HCT116 (cell line): Measurements from ENCODE around the gene PCAT7. TPM values are rescaled to one million over a fixed set of nuclear protein-coding genes. Genes with fewer than 3 reads are reported as not detected.

Experiments
- ATAC-seq: fragments of 200-7000 bp; cut with Tn5 transposase; 2 replicates; pipeline ENCODE4 v1.9.1; 2020; ENCODE audit warnings: mild to moderate bottlenecking, moderate library complexity
- BruUV-seq: library from RNA; stranded (reverse); fragments of 400-500 nt; replicated peaks from 2 replicates; lab custom pipeline; 2021; lab: Mats Ljungman, UMichigan
- CTCF ChIA-PET: fragments of 300-600 bp; sonication (Branson Sonifier 250); formaldehyde crosslinking; loops from one replicate; lab custom pipeline; 2021; ENCODE audit warnings: antibody characterized with exemption; lab: Charles Lee
- POLR2A ChIA-PET: fragments of 300-600, 350-600 bp; sonication (Branson Sonifier 250); formaldehyde crosslinking; loops from one replicate; lab custom pipeline; 2021; ENCODE audit warnings: antibody characterized with exemption; lab: Charles Lee
- RAD21 ChIA-PET, 2 experiments: fragments of 300-600 bp; sonication (Branson Sonifier 250); formaldehyde crosslinking; loops; one replicate each; lab custom pipeline; 2023; ENCODE audit warnings: low total read pairs in 2 of 2; ENCODE audit not compliant: uncharacterized antibody in 2 of 2, unreplicated experiment in 2 of 2, low non-redundant PET in 1 of 2; lab: Charles Lee
- DNase-seq: peaks from one replicate; pipeline ENCODE4 v3.0.0-alpha.2; 2010; ENCODE audit warnings: low read depth, low spot score
- H2AFZ ChIP-seq: fragments of 200-600 bp; shearing (Covaris generic), sonication (generic); 2 replicates; pipeline ENCODE4 v1.6.1; 2017; ENCODE audit warnings: low read depth, mixed run types, mixed read lengths, antibody characterized with exemption, low read length; ENCODE audit not compliant: poor library complexity, severe bottlenecking
- H3K27ac ChIP-seq: 2 replicates; pipeline ENCODE4 v1.5.1; 2012; ENCODE audit warnings: low read depth, low read length
- H3K27me3 ChIP-seq: fragments of 200-600 bp; sonication (generic); 2 replicates; pipeline ENCODE4 v1.6.1; 2016; ENCODE audit warnings: mixed run types, low read length, mixed read lengths; ENCODE audit not compliant: insufficient read depth
- H3K36me3 ChIP-seq, 2 experiments: fragments of 200-500 bp in 1 of 2; fragments of 200-600 bp in 1 of 2; sonication (Bioruptor generic) in 1 of 2; sonication (generic) in 1 of 2; 2 replicates each; pipeline versions ENCODE4 v1.5.1 to v1.6.1; 2014 to 2016; ENCODE audit warnings: low read length in 2 of 2, inconsistent platforms in 1 of 2, mixed read lengths in 1 of 2, mixed run types in 1 of 2; ENCODE audit not compliant: insufficient read depth in 2 of 2, control insufficient read depth in 1 of 2
- H3K4me1 ChIP-seq, 2 experiments: fragments of 200-600 bp in 1 of 2; sonication (generic) in 1 of 2; 2 replicates each; pipeline versions ENCODE4 v1.5.1 to v1.6.1; 2012 to 2017; ENCODE audit warnings: low read length in 2 of 2, inconsistent platforms in 1 of 2, mild to moderate bottlenecking in 1 of 2, mixed read lengths in 1 of 2, mixed run types in 1 of 2, moderate library complexity in 1 of 2; ENCODE audit not compliant: insufficient read depth in 2 of 2, control insufficient read depth in 1 of 2
- H3K4me2 ChIP-seq: fragments of 200-600 bp; sonication (generic); 2 replicates; pipeline ENCODE4 v1.6.1; 2017; ENCODE audit warnings: mixed run types, low read length, mixed read lengths
- H3K4me3 ChIP-seq, 2 experiments: fragments of 200-600 bp in 1 of 2; sonication (generic) in 1 of 2; replicated peaks in 1 of 2; 2 replicates each; pipeline ENCODE4 v1.5.1; 2011 to 2016; ENCODE audit warnings: low read length in 2 of 2, control low read depth in 1 of 2, low read depth in 1 of 2, mild to moderate bottlenecking in 1 of 2, mixed read lengths in 1 of 2, mixed run types in 1 of 2
- H3K79me2 ChIP-seq: fragments of 200-600 bp; sonication (generic); 2 replicates; pipeline ENCODE4 v1.6.1; 2017; ENCODE audit warnings: mild to moderate bottlenecking, mixed run types, low read length, moderate library complexity, mixed read lengths; ENCODE audit not compliant: insufficient read depth
- H3K9ac ChIP-seq: fragments of 200-600 bp; sonication (generic); 2 replicates; pipeline ENCODE4 v1.6.1; 2016; ENCODE audit warnings: low read length, mixed read lengths
- H3K9me2 ChIP-seq: fragments of 200-600 bp; sonication (generic), shearing (Covaris generic); 2 replicates; pipeline ENCODE4 v1.6.1; 2017; ENCODE audit warnings: mixed run types, mild to moderate bottlenecking, moderate library complexity; ENCODE audit not compliant: insufficient read depth
- H3K9me3 ChIP-seq, 2 experiments: fragments of 200-500 bp in 1 of 2; fragments of 200-600 bp in 1 of 2; sonication (Bioruptor generic) in 1 of 2; sonication (generic) in 1 of 2; 2 replicates each; pipeline ENCODE4 v1.6.1; 2014 to 2017; ENCODE audit warnings: low read length in 2 of 2, mixed read lengths in 2 of 2, inconsistent platforms in 1 of 2, low read depth in 1 of 2, mild to moderate bottlenecking in 1 of 2, mixed run types in 1 of 2, moderate library complexity in 1 of 2; ENCODE audit not compliant: control insufficient read depth in 1 of 2, insufficient read depth in 1 of 2
- H4K20me1 ChIP-seq: fragments of 200-600 bp; sonication (generic), shearing (Covaris generic); 2 replicates; pipeline ENCODE4 v1.6.1; 2017; ENCODE audit warnings: mixed run types, mild to moderate bottlenecking, moderate library complexity; ENCODE audit not compliant: insufficient read depth
- ATF3 ChIP-seq: IDR thresholded peaks from 2 replicates; pipeline ENCODE4 v1.6.1; 2012
- CEBPB ChIP-seq: IDR thresholded peaks from 2 replicates; pipeline ENCODE4 v1.6.1; 2012; ENCODE audit warnings: low read depth
- ELF1 ChIP-seq: IDR thresholded peaks from 2 replicates; pipeline ENCODE4 v1.6.1; 2012; ENCODE audit warnings: low read depth, borderline replicate concordance
- EZH2 ChIP-seq: fragments of 200-600 bp; sonication (generic); IDR thresholded peaks from 2 replicates; pipeline ENCODE4 v1.6.1; 2017; ENCODE audit warnings: antibody characterized with exemption, mixed run types
- EZH2phosphoT487 ChIP-seq: fragments of 200-600 bp; IDR thresholded peaks from 2 replicates; pipeline ENCODE4 v1.6.1; 2018; ENCODE audit warnings: antibody characterized with exemption, borderline replicate concordance
- FOSL1 ChIP-seq: IDR thresholded peaks from 2 replicates; pipeline ENCODE4 v1.6.1; 2012; ENCODE audit warnings: low read depth
- POLR2A ChIP-seq: IDR thresholded peaks from 2 replicates; pipeline ENCODE4 v1.7.0; 2011; ENCODE audit warnings: borderline replicate concordance; ENCODE audit not compliant: insufficient read depth, insufficient read length; ENCODE audit errors: extremely low read depth
- REST ChIP-seq: IDR thresholded peaks from 2 replicates; pipeline ENCODE4 v1.6.1; 2012; ENCODE audit warnings: low read depth
- SIN3A ChIP-seq: IDR thresholded peaks from 2 replicates; pipeline ENCODE4 v1.6.1; 2012; ENCODE audit warnings: low read depth
- SP1 ChIP-seq: IDR thresholded peaks from 2 replicates; pipeline ENCODE4 v1.6.1; 2012; ENCODE audit warnings: low read depth
- SRF ChIP-seq: IDR thresholded peaks from 2 replicates; pipeline ENCODE4 v1.6.1; 2012; ENCODE audit warnings: low read depth
- YY1 ChIP-seq: IDR thresholded peaks from 2 replicates; pipeline ENCODE4 v1.6.1; 2011; ENCODE audit warnings: low read length, low read depth, moderate library complexity, mild to moderate bottlenecking; ENCODE audit not compliant: insufficient replicate concordance; ENCODE audit errors: extremely low read depth
- ZBTB33 ChIP-seq: IDR thresholded peaks from 2 replicates; pipeline ENCODE4 v1.6.1; 2011; ENCODE audit warnings: mild to moderate bottlenecking, low read length, moderate library complexity; ENCODE audit not compliant: insufficient replicate concordance; ENCODE audit errors: extremely low read depth
- ZFX ChIP-seq: fragments of 450-650 bp; IDR thresholded peaks from 2 replicates; pipeline ENCODE4 v1.6.1; 2017
- intact Hi-C: fragments of 100-400 bp; cut with micrococcal nuclease; formaldehyde crosslinking; loops from 2 replicates; pipeline ENCODE4 v1.10.0; 2022
- total RNA-seq: library from RNA; stranded (reverse); gene quantifications from one replicate; pipeline ENCODE4 v1.2.1, GENCODE V29; 2021; ENCODE audit not compliant: unreplicated experiment
- TF ChIP-seq, protein P1 (sequence below), 3 experiments: fragments of 200-600 bp in 1 of 3; sonication (generic) in 1 of 3; IDR thresholded peaks in 2 of 3; conservative IDR thresholded peaks in 1 of 3; 2 replicates each; pipeline ENCODE4 v1.5.1; 2012 to 2017; ENCODE audit warnings: low read depth in 2 of 3, low read length in 2 of 3, antibody characterized with exemption in 1 of 3, borderline replicate concordance in 1 of 3, control low read depth in 1 of 3, mild to moderate bottlenecking in 1 of 3, mixed read lengths in 1 of 3, mixed run types in 1 of 3, moderate library complexity in 1 of 3; ENCODE audit not compliant: insufficient read depth in 1 of 3

Gene PCAT7
- total RNA-seq, 1 experiment from 2014 or later: 3.8 TPM

- ChIA-PET RAD21 (no interaction called here), POLR2A (no interaction called here), CTCF (no interaction called here)
- ATAC-seq (no peak), DNase-seq (no peak)
- TF ChIP-seq REST: no peak
- TF ChIP-seq ZFX: no peak
- TF ChIP-seq SIN3A: no peak
- no peak for TF ChIP-seq EZH2phosphoT487
- no peak for TF ChIP-seq YY1
- TF ChIP-seq CEBPB: no peak
- TF ChIP-seq ELF1: no peak
- TF ChIP-seq, protein P1, sequence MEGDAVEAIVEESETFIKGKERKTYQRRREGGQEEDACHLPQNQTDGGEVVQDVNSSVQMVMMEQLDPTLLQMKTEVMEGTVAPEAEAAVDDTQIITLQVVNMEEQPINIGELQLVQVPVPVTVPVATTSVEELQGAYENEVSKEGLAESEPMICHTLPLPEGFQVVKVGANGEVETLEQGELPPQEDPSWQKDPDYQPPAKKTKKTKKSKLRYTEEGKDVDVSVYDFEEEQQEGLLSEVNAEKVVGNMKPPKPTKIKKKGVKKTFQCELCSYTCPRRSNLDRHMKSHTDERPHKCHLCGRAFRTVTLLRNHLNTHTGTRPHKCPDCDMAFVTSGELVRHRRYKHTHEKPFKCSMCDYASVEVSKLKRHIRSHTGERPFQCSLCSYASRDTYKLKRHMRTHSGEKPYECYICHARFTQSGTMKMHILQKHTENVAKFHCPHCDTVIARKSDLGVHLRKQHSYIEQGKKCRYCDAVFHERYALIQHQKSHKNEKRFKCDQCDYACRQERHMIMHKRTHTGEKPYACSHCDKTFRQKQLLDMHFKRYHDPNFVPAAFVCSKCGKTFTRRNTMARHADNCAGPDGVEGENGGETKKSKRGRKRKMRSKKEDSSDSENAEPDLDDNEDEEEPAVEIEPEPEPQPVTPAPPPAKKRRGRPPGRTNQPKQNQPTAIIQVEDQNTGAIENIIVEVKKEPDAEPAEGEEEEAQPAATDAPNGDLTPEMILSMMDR (IDR thresholded peaks at IDR 0.05 in 2 of 3, conservative IDR thresholded peaks at IDR 0.05 in 1 of 3; ENCODE audit: borderline replicate concordance in 1 of 3, insufficient read depth in 1 of 3, low read depth in 2 of 3, low read length in 2 of 3): no peak
- TF ChIP-seq SRF: no peak
- no peak for TF ChIP-seq FOSL1
- no peak for TF ChIP-seq ZBTB33
- TF ChIP-seq EZH2: no peak
- TF ChIP-seq POLR2A: no peak
- no peak for TF ChIP-seq ATF3
- TF ChIP-seq SP1: no peak
- Histone ChIP-seq H3K9me2 (no peaks in the 10 kb centered on the region), H2AFZ (no peak overlapping the region), H3K4me3 (no peak overlapping the region), H3K36me3 (no peaks in the 10 kb centered on the region), H3K27ac (no peak overlapping the region), H3K79me2 (no peaks in the 10 kb centered on the region), H3K9ac (no peak overlapping the region), H3K4me2 (no peak overlapping the region), H3K27me3 (no peaks in the 10 kb centered on the region), H4K20me1 (no peaks in the 10 kb centered on the region), H3K9me3 (no peaks in the 10 kb centered on the region), H3K4me1 (no peaks in the 10 kb centered on the region)
- intact Hi-C loops: no loop called here
- no TSS peak for BruUV-seq
Measured at GRCh38 chr9:94511955-94512265, 43.0 kb upstream of the PCAT7 start.
